ENCODE results near the gene SLC23A2.

The SLC23A2 gene

GRCh38 chr20:4905613-4906012 lies 95.7 kb downstream of the SLC23A2 start (continued):
- TF ChIP-seq ZFP3 (CRISPR knock-in tag; IDR thresholded peaks at IDR 0.05) (no peak), POU6F1 (CRISPR knock-in tag; IDR thresholded peaks at IDR 0.05; ENCODE audit: borderline replicate concordance, low read depth) (no peak), BACH2 (CRISPR knock-in tag; IDR thresholded peaks at IDR 0.05; ENCODE audit: borderline replicate concordance) (no peak), ESRRG (CRISPR knock-in tag; IDR thresholded peaks at IDR 0.05) (no peak), ZNF70 (CRISPR knock-in tag; IDR thresholded peaks at IDR 0.05) (no peak), TOX (CRISPR knock-in tag; IDR thresholded peaks at IDR 0.05; ENCODE audit: borderline replicate concordance) (no peak), GLIS3 (CRISPR knock-in tag; IDR thresholded peaks at IDR 0.05) (no peak)

GRCh38 chr20:4905195-4905594 lies 96.1 kb downstream of the SLC23A2 start:
- TF ChIP-seq TOX (CRISPR knock-in tag; IDR thresholded peaks at IDR 0.05; ENCODE audit: borderline replicate concordance) = no peak
- no peak for TF ChIP-seq PPARA (CRISPR knock-in tag; IDR thresholded peaks at IDR 0.05; ENCODE audit: borderline replicate concordance)
- TF ChIP-seq TCF4 (CRISPR knock-in tag; IDR thresholded peaks at IDR 0.05; ENCODE audit: borderline replicate concordance) = no peak
- TF ChIP-seq ZNF8 (CRISPR knock-in tag; IDR thresholded peaks at IDR 0.05) = no peak
- TF ChIP-seq CSDC2 (CRISPR knock-in tag; IDR thresholded peaks at IDR 0.05) = no peak
- TF ChIP-seq OSR1 (CRISPR knock-in tag; IDR thresholded peaks at IDR 0.05) = no peak
- TF ChIP-seq BACH2 (CRISPR knock-in tag; IDR thresholded peaks at IDR 0.05; ENCODE audit: borderline replicate concordance) = no peak
- TF ChIP-seq PATZ1 (CRISPR knock-in tag; IDR thresholded peaks at IDR 0.05; ENCODE audit: borderline replicate concordance) = no peak
- TF ChIP-seq GLIS3 (CRISPR knock-in tag; IDR thresholded peaks at IDR 0.05) = no peak
- ATAC-seq = no peak

- no peak for TF ChIP-seq BACH2 (CRISPR knock-in tag; IDR thresholded peaks at IDR 0.05; ENCODE audit: borderline replicate concordance)
- TF ChIP-seq CSRNP3 (CRISPR knock-in tag; IDR thresholded peaks at IDR 0.05) = no peak
- TF ChIP-seq SNAI2 (CRISPR knock-in tag; IDR thresholded peaks at IDR 0.05) = no peak
- no peak for TF ChIP-seq ZNF565 (CRISPR knock-in tag; conservative IDR thresholded peaks at IDR 0.05; ENCODE audit: low read depth)
- TF ChIP-seq TCF4 (CRISPR knock-in tag; IDR thresholded peaks at IDR 0.05; ENCODE audit: borderline replicate concordance) = no peak
- TF ChIP-seq ARNTL (CRISPR knock-in tag; IDR thresholded peaks at IDR 0.05; ENCODE audit: borderline replicate concordance, low read depth) = no peak
- TF ChIP-seq ZFP30 (CRISPR knock-in tag; IDR thresholded peaks at IDR 0.05) = no peak
- no peak for ATAC-seq
Measured at GRCh38 chr20:4904127-4904860, 97.0 kb downstream of the SLC23A2 start.

- TF ChIP-seq ZNF8 (CRISPR knock-in tag; IDR thresholded peaks at IDR 0.05) (no peak), ISL1 (CRISPR knock-in tag; IDR thresholded peaks at IDR 0.05) (no peak), CSDC2 (CRISPR knock-in tag; IDR thresholded peaks at IDR 0.05) (no peak), TSHZ2 (CRISPR knock-in tag; IDR thresholded peaks at IDR 0.05) (no peak), ZC3H10 (CRISPR knock-in tag; IDR thresholded peaks at IDR 0.05) (no peak), RARB (CRISPR knock-in tag; IDR thresholded peaks at IDR 0.05) (no peak), CSRNP3 (CRISPR knock-in tag; IDR thresholded peaks at IDR 0.05) (no peak), GLIS3 (CRISPR knock-in tag; IDR thresholded peaks at IDR 0.05) (no peak), ZNF70 (CRISPR knock-in tag; IDR thresholded peaks at IDR 0.05) (no peak), OSR1 (CRISPR knock-in tag; IDR thresholded peaks at IDR 0.05) (no peak)
- no peak for ATAC-seq
Measured at GRCh38 chr20:4902788-4903187, 98.5 kb downstream of the SLC23A2 start.

Data from SK-N-SH treated with all-trans-retinoic acid at 6 μM for 48 hours (cell line).